HL-60/S4 (cell line): Measurements from ENCODE around the gene ATG16L2.

ENCODE experiments used
- in situ Hi-C: fragments of 300-500 bp; cut with MboI; formaldehyde crosslinking; loops from 2 replicates; pipeline ENCODE4 v1.14.3; 2022; ENCODE audit warnings: low sequenced_read_pairs

The ATG16L2 gene

GRCh38 chr11:72821920-72822799 lies 7.9 kb downstream of the ATG16L2 start:
- in situ Hi-C loops: no loop called here

- in situ Hi-C loops: no loop called here
Measured at GRCh38 chr11:72823105-72823804, 9.0 kb downstream of the ATG16L2 start.

- in situ Hi-C loops: no loop called here
Measured at GRCh38 chr11:72824020-72824419, 9.8 kb downstream of the ATG16L2 start.

GRCh38 chr11:72824811-72825505 lies 10.7 kb downstream of the ATG16L2 start:
- in situ Hi-C loops: loop anchor here (25.0 kb wide), 1 partner anchor 337 kb away; no protein-coding TSS in a partner anchor

GRCh38 chr11:72825661-72826060 lies 11.4 kb downstream of the ATG16L2 start:
- in situ Hi-C loops: loop anchor here (25.0 kb wide), 1 partner anchor 337 kb away; no protein-coding TSS in a partner anchor

- in situ Hi-C loops: loop anchor here (25.0 kb wide), 1 partner anchor 336 kb away; no protein-coding TSS in a partner anchor
Measured at GRCh38 chr11:72826191-72826941, 12.2 kb downstream of the ATG16L2 start.

- in situ Hi-C loops: loop anchor here (25.0 kb wide), 1 partner anchor 335 kb away; no protein-coding TSS in a partner anchor
Measured at GRCh38 chr11:72826942-72827480, 12.8 kb downstream of the ATG16L2 start.

- in situ Hi-C loops: loop anchor here (25.0 kb wide), 1 partner anchor 335 kb away; no protein-coding TSS in a partner anchor
Measured at GRCh38 chr11:72827656-72828055, 13.4 kb downstream of the ATG16L2 start.

- in situ Hi-C loops: loop anchor here (25.0 kb wide), 1 partner anchor 334 kb away; no protein-coding TSS in a partner anchor
Measured at GRCh38 chr11:72828081-72828567, 13.9 kb downstream of the ATG16L2 start.

- in situ Hi-C loops: loop anchor here (25.0 kb wide), 1 partner anchor 334 kb away; no protein-coding TSS in a partner anchor
Measured at GRCh38 chr11:72828692-72829101, 14.5 kb downstream of the ATG16L2 start.

- in situ Hi-C loops: loop anchor here (25.0 kb wide), 1 partner anchor 333 kb away; no protein-coding TSS in a partner anchor
Measured at GRCh38 chr11:72829178-72829577, 15.0 kb downstream of the ATG16L2 start.

- in situ Hi-C loops: loop anchor here (25.0 kb wide), 1 partner anchor 332 kb away; no protein-coding TSS in a partner anchor
Measured at GRCh38 chr11:72829884-72830533, 15.8 kb downstream of the ATG16L2 start.

GRCh38 chr11:72831521-72832300 lies 17.5 kb downstream of the ATG16L2 start:
- in situ Hi-C loops: loop anchor here (25.0 kb wide), 1 partner anchor 331 kb away; no protein-coding TSS in a partner anchor

GRCh38 chr11:72832301-72833082 lies 18.3 kb downstream of the ATG16L2 start:
- in situ Hi-C loops: loop anchor here (25.0 kb wide), 1 partner anchor 330 kb away; no protein-coding TSS in a partner anchor

GRCh38 chr11:72833083-72833733 lies 19.0 kb downstream of the ATG16L2 start:
- in situ Hi-C loops: loop anchor here (25.0 kb wide), 1 partner anchor 329 kb away; no protein-coding TSS in a partner anchor

- in situ Hi-C loops: loop anchor here (25.0 kb wide), 1 partner anchor 328 kb away; no protein-coding TSS in a partner anchor
Measured at GRCh38 chr11:72833811-72834493, 19.7 kb downstream of the ATG16L2 start.
